ENCODE data around the gene ATE1.

Gene ATE1

GRCh38 chr10:121803611-121804010 lies 124.2 kb downstream of the ATE1 start:
- peaks cover 19% of the 10 kb centered on the region for H3K4me1 ChIP-seq
- no peaks in the 10 kb centered on the region for H3K9me3 ChIP-seq
- no peak for DNase-seq
- H3K4me3 ChIP-seq (ENCODE audit: low read depth, low read length) = no peak overlapping the region
- no peaks in the 10 kb centered on the region for H3K27me3 ChIP-seq
- TF ChIP-seq CTCF (IDR thresholded peaks at IDR 0.05; ENCODE audit: low read depth, low read length) = no peak
- H3K36me3 ChIP-seq = no peaks in the 10 kb centered on the region

DNA sequence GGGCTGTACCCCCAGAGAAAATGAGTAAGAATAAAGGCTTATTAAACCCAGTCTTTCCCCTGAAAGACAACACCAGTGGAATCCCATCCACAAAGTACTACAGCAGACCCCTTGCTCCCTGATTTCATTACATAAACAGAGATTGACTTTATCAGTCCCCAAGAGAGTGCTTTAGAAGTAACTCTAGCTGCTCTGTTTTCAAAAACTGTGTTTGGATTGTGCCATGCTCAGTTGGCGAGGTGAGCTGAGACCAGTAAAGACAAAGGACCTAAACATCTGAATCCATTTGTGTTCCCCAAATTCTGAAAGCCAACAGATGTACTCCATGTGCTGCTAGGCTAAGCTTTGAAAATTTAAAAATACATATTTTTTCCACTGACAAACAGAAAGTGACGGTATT lies 127.0 kb downstream of the ATE1 start:
- peaks cover 19% of the 10 kb centered on the region for H3K4me1 ChIP-seq
- TF ChIP-seq CTCF (IDR thresholded peaks at IDR 0.05; ENCODE audit: low read depth, low read length) = no peak
- no peaks in the 10 kb centered on the region for H3K9me3 ChIP-seq
- H3K4me3 ChIP-seq (ENCODE audit: low read depth, low read length) = no peak overlapping the region
- no peaks in the 10 kb centered on the region for H3K27me3 ChIP-seq
- DNase-seq = peak; percentile 27
- no peaks in the 10 kb centered on the region for H3K36me3 ChIP-seq

GRCh38 chr10:121800146-121800545 lies 127.7 kb downstream of the ATE1 start:
- no peak overlapping the region for H3K4me3 ChIP-seq (ENCODE audit: low read depth, low read length)

DNA sequence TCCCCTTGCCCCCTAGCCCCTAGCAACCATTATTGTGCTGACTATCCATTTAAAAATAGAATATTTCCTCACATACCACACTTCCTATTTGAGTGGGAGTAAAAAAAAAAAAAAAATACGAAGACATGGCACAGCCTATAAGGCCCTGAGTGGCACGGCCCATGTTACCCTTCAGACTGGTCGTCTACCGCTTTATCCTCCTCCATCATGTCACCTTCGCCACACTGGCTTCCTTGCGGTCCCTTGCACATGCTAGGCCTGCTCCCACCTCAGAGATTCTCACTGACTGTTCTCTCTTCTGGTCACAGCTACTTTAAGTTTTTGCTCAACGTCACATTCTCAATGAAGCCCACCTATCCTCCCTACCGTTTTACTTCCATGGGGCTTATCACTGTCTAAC lies 130.3 kb downstream of the ATE1 start:
- no peaks in the 10 kb centered on the region for H3K36me3 ChIP-seq
- no peak for DNase-seq
- no peaks in the 10 kb centered on the region for H3K9me3 ChIP-seq
- no peaks in the 10 kb centered on the region for H3K27me3 ChIP-seq
- no peak overlapping the region for H3K4me3 ChIP-seq (ENCODE audit: low read depth, low read length)
- peaks cover 16% of the 10 kb centered on the region for H3K4me1 ChIP-seq
- no peak for TF ChIP-seq CTCF (IDR thresholded peaks at IDR 0.05; ENCODE audit: low read depth, low read length)

More at GRCh38 chr10:121800146-121800545, 127.7 kb downstream of the ATE1 start:
- Histone ChIP-seq H3K27me3 (no peaks in the 10 kb centered on the region), H3K9me3 (no peaks in the 10 kb centered on the region), H3K4me1 (peaks cover 19% of the 10 kb centered on the region), H3K36me3 (no peaks in the 10 kb centered on the region)
- no peak for TF ChIP-seq CTCF (IDR thresholded peaks at IDR 0.05; ENCODE audit: low read depth, low read length)
- DNase-seq = no peak

GRCh38 chr10:121796342-121796741 lies 131.5 kb downstream of the ATE1 start:
- Histone ChIP-seq H3K9me3 (no peaks in the 10 kb centered on the region), H3K36me3 (no peaks in the 10 kb centered on the region), H3K27me3 (no peaks in the 10 kb centered on the region), H3K4me3 (ENCODE audit: low read depth, low read length) (no peak overlapping the region), H3K4me1 (peaks cover 16% of the 10 kb centered on the region)
- no peak for TF ChIP-seq CTCF (IDR thresholded peaks at IDR 0.05; ENCODE audit: low read depth, low read length)
- no peak for DNase-seq

GRCh38 chr10:121792198-121792597 lies 135.6 kb downstream of the ATE1 start:
- no peaks in the 10 kb centered on the region; the same call in 1 of the 2 replicates for H3K36me3 ChIP-seq
- DNase-seq = peak; percentile 29
- H3K27me3 ChIP-seq = no peaks in the 10 kb centered on the region
- no peaks in the 10 kb centered on the region; the same call in 1 of the 2 replicates for H3K4me1 ChIP-seq
- H3K4me3 ChIP-seq (ENCODE audit: low read depth, low read length) = no peak overlapping the region
- TF ChIP-seq CTCF (IDR thresholded peaks at IDR 0.05; ENCODE audit: low read depth, low read length) = no peak
- no peaks in the 10 kb centered on the region for H3K9me3 ChIP-seq

Data from BE2C (cell line).